Activated T-helper 1 cell treated with Interleukin-2 at 50 U/mL for 16 hours (primary cell): ENCODE measurements around the gene DNASE1L1.
A peak's percentile ranks its signal among the peaks of the same experiment; 100 is the strongest.

Source experiments
- DNase-seq: peaks from one replicate; pipeline ENCODE4 v3.0.0-alpha.2; 2020; ENCODE audit warnings: low read depth

DNASE1L1 gene

DNA sequence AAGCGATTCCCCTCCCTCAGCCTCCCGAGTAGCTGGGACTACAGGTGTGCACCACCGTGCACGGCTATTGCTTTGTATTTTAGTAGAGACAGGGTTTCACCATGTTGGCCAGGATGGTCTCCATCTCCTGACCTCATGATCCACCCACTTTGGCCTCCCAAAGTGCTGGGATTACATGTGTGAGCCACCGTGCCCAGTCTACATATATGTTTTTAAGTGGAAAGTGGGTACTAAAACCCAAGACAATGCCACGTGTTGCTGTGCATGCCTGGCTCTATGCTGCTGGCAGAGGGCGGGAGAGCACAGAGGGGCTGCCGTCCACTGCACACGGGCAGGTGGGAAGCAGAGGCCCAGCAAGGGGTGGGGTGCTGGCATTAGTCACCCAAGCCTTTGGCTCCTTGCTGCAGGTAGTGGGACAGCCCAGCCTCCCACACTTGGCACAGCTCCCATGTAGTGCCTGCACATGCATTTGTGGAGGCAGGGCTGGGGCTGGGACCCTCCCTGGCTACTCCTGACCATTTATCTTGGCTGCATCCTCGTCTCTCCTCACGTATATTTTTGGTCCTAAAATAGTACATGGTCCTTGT, 26.5 kb downstream of the DNASE1L1 start:
- DNase-seq = no peak

DNA sequence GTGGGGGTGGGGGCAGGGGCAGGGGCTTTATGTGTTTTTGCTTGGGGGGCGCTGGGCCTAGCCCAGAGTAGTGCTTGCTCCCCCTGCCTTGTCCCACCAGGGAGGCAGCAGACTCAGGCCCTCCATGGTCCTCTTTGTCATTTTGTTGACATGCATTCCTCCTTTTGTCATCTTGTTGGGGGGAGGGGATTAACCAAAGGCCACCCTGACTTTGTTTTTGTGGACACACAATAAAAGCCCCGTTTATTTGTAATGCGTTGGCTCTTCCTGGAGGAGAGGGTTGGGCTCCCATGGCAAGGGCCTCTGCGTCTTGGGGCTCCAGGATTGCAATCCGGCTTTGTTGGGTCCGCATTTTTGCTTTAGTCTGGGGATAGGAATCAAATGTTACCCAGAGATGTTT, 27.8 kb downstream of the DNASE1L1 start:
- no peak for DNase-seq

DNA sequence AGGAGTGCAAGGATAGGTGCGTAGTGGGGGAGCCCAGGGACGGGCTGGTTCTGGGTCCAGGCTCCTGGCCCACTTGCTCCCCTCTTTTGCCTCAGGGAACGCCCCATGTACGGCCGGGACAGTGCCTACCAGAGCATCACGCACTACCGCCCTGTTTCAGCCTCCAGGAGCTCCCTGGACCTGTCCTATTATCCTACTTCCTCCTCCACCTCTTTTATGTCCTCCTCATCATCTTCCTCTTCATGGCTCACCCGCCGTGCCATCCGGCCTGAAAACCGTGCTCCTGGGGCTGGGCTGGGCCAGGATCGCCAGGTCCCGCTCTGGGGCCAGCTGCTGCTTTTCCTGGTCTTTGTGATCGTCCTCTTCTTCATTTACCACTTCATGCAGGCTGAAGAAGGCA, 28.3 kb downstream of the DNASE1L1 start:
- no peak for DNase-seq

DNA sequence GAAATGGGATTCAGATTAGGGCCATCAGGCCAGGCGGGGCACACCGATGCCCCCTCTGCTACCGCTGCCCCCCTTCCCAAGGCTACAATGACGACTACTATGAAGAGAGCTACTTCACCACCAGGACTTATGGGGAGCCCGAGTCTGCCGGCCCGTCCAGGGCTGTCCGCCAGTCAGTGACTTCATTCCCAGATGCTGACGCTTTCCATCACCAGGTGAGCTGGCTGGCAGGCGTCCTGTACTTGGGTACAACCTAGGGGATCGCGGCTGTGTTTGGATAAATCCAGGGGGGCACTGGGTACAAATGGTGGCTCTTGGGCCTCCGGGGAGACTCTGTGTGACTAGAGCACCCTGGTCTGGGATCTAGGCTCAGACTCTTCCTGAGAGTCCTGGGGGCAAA, 28.9 kb downstream of the DNASE1L1 start:
- DNase-seq = no peak

DNA sequence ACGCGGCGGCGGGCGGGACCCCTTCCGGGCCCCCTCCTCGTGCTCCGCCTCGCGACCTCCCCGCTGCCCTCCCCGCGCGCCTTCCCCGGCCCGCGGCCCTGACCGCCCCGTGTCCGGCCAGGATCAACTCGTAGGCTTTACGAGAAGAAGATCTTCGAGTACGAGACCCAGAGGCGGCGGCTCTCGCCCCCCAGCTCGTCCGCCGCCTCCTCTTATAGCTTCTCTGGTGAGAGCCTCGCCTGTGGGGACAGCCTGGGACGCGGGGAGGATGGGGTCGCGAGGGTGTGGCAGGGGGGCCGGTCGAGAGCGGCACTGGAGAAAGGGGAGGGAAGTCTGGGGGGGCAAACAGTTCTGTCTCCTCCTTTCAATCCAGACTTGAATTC, 29.5 kb downstream of the DNASE1L1 start:
- DNase-seq = no peak

DNA sequence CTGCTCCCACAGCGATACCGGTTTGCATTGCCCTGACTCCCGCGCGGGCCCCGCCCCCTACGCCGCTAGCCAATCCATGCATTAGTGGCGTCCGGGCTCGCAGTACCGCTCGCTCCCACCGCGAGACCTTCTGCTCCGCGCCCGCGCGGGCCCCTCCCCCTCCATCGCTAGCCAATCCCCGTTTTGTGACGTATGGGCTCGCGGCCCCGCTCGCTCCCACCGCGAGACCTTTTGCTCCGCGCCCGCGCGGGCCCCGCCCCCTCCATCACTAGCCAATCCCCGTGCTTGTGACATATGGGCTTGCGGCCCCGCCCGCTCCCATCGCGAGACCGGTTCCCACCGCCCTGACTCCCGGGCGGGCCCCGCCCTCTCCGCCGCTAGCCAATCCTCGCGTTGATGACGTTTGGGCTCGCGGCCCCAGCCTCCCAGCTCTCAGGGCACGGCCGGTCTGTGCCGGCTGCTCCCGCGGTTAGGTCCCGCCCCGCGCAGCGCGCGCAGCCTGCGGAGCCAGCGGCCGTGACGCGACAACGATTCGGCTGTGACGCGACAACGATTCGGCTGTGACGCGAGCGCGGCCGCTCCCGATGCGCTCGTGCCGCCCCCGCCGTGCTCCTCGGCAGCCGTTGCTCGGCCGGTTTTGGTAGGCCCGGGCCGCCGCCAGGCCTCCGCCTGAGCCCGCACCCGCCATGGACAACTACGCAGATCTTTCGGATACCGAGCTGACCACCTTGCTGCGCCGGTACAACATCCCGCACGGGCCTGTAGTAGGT, 30.1 kb downstream of the DNASE1L1 start, which contains the start of gene EMD:
EMD (plus strand) TSS at position 497 of the 770 bp plus-strand sequence; CDS start at position 687, 190 bp downstream.
- peak; percentile 95 for DNase-seq

DNA sequence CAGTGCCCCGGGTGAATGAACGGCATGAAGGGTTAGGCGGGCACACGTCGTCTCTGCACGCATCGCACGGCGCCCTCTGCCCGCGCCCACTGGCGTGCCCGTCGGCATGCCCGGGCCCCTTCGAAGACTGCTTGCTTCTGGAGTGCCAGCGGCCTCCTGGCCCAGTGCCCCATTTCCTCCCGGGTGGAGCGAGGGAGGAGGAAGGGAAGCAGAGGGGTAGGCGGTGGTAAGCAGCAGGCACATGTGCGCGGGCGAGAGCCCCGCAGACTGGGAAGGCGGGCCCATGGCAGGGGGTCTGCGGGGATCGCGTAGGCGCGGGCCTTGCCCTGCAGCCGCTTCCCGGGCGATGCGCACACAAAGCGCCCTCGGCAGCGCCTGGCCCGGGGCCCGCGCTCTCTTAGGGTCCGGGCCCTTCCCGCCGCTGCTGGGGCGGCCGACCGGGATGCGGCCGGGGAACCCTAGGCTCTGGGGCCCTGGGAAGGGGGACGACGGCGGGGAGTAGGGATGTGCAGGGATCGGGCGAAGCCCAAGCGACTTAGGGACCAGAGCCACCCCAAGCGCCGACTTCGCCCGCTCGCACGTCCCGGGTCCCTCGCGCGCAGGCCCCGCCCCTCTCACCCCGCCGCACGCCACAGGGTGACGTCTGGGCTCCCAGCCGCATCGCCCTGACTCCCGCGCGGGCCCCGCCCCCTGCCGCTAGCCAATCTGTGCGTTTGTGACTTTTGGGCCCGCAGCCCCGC, 30.8 kb downstream of the DNASE1L1 start:
- peak; percentile 33 for DNase-seq

DNA sequence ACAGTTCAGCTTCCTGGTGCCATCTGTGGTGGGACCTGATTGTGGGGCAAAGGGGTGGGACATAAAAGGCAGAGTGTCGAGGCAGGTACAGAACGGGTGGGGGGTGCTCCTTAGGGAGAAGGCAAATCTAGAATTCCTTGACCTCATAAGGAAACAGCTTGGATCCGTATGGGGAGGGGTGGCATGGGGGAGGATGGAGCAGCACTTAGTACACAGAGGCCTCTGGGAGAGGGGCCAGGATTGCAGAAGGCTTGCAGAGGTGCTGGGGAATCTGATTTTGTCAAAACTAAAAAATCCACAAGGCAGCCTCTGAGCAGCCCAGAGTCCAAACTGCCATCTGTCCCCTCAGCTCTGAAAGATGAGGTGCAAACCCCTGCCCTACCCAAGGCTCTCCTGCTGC, 32.3 kb downstream of the DNASE1L1 start:
- DNase-seq = no peak

DNA sequence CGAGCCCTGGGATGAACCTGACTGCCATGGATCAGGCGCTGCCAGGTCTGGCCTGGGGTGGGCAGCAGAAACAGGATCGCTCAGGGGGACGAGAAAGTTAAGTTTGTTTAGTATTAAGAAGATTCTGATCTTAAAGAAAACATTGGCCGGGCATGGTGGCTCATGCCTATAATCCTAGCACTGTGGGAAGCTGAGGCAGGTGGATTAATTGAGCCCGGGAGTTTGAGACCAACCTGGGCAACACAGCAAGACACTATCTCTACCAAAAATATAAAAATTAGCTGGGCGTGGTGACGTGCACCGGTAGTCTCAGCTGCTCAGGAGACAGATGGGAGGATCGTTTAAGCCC, 33.9 kb downstream of the DNASE1L1 start:
- no peak for DNase-seq

DNA sequence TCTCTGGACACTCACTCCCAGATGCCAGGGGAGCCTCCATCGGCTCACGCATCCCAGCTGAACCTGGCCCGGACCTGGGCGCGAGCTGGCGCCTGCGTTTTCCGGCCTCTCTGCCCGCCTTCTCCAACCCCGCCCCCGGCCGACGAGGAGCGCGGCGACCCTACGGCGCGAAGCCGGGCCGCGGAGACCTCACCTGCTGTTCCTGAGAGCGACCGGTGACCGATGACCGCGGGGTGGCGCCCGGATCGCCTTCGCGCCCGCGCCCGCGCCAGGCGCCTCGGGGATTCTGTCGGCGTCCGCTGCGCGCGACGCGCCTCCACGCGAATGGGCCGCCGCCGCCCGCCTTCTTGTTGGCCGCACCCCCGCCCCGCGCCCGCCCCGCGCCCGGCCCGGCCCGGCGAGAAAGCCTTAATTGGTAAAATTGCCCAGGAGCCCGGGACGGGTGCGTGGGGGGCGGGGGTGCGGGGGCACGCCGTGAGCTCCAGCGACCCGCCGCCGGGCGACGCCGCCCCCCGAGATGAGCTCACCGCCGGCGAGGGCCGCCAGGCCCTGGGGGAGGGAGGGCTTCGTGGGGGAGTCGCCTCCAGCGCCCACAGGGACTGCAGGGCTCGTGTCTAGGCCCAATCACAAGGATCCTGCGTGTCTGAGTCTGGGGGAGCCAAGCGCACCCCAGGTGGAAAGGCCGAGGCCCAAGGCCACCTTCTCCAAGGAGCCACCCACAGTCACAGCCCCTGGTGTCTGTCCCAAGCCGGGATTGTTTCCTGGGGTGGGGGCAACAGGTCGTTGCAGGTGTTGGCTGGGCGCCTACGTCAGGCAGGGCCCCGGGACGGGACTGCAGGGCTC, 34.5 kb downstream of the DNASE1L1 start, which contains the start of gene FLNA:
FLNA (minus strand) TSS at position 322 of the 843 bp plus-strand sequence. CDS start 3,389 bp downstream, outside the sequence.
- no peak for DNase-seq

DNA sequence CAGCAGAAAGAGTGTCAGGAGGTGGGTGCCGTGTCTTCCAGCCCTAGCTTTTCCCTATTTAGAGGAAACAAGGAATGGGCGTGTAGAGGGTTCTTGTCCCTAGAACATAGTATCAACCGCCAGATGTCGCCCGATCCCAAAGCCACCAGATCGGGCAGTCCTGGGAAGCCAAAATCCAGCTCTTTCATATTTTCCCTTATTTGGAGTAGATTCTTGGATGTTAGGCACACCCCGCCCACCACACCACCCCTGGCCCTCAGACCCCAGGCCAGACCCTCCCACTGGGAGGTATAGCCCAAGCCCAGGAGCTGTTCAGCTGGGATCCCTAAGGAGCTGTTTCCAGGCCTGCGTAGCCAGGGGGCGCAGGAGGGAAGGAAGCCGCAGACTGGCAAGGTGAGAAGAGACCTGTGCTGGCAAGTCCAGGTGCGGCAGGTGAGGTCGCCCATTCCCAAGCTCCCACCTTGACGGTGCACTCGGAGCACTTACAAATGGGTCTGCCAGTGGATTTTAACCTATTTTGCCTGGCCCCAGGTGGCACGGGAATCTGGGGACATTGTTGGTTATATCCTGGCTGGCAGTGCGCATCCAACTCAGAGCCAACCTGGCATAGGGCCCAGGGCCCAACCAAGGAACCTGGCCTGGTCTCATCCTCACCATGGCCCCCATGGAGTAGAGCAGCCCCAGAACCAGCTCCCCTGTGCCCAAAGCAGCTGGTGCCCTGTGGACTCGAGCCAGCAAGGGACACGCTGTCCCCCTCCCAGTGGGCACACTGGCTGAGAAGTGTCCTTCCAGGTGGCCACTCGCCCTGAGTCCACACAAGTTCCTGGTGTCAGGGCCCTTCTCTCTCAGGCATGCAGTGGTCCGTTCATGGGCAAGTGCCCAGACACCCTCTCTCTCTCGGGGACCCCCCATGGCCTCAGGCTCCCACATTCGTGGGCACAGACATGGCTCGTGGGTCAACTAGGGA, 35.4 kb downstream of the DNASE1L1 start:
- no peak for DNase-seq

DNA sequence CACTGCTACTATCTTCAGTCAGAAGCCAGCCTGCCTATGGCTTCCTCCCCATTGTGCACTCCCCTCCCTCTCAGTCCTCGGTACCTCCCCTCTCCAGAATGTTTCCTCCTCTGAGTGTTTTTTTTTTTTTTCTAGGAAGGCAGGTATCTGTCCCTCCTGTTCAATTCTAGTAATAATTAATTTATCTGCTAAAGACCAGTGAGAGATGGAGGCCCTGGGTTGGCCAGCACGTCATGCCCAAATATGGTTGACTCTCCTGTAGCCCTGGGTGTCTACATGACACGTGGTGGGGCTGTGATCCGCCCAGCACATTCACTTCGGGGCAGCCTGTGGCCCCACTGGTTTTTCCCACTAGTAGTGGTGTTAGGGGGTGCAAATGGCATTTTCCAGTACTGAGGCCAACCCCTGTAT, 36.4 kb downstream of the DNASE1L1 start:
- no peak for DNase-seq

DNA sequence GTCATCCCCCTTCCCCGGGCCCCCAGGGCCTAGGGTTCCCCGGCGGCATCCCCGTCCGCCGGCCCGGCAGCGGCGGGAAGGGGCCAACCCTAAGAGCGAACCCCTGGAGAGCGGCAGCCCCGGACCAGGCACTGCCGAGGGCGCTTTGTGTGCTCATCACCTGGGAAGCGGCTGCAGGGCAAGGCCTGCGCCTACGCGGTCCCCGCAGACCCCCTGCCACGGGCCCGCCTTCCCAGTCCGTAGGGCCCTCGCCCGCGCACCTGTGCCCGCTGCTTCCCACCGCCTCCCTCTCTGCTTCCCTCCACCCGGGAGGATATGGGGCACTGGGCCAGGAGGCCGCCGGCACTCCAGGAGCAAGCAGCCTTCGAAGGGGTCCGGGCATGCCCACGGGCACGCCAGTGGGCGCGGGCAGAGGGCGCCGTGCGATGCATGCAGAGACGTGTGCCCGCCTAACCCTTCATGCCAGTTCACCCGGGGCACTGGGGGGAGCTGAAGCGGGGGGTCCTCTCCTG, 37.2 kb downstream of the DNASE1L1 start:
- no peak for DNase-seq

DNA sequence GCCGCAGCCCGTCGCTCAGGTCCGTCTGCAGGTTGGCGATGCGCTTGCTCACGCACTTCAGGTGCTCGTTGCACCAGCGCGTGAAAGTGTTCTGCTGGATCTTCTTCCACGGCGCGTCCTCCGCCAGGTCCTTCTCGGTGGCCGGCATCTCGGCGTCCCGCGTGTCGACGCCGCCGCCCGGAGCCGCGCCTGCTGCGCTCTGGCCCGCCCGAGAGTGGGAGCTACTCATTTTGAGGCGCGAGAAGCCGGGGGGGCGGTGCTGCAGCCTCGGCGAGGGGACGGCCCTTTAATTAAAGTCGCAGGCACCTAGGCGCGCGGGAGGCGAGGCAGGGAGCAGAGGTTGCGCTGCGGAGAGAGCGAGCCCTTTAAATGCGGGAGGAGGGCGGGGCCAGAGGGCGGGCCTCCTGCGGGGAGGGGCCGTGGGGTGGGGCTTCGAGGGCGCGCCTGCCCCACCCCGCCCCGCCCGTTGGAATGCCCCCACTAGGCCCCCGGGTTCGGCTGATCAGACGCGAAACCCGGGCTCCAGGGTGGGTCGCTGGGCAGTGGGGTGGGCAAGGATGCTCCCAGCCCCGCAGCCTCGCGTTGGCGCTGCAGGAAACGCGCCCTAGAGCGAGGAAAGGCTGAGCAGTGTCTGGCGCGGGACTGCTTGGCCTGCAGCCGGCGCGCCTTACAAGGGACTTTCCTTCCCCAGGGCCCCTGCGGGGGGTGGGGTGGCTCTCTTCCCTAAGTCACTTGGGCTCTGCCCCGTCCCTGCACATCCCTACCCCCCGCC, 37.9 kb downstream of the DNASE1L1 start:
- peak; percentile 85 for DNase-seq

DNA sequence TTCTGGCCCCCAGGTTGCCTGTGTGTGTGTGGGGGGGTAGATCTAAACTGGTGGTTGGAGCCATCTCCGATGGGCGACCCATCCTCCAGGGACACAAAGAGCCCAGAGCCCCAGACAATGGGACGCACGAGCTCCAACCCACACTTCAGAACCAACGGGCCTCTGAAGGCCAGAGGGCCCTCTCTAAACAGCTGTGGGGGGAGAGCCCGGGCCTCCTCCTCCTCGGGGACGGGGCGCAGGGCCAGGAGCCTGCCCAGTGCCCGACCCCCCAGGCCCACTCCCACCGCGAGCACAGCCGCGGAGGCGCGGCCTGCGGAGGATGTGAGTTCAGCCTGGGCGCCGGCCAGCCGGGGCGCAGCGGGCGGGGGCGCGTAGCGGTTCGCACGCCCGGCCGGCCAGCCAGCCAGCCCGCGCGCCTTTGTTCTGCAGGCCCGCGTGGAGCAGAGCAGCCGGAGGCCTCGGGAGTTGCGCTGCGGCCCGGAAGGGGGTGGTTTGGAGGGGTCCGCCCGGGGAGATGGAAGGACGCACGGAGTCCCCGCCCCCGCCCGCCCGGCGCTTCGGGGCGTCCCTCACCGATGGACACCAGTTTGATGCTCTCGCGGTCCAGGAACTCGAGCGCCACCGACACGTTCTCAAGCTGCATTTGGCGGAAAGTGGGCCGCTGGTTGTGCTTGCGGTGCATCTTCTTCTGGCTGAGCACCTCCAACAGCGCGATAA, 38.6 kb downstream of the DNASE1L1 start:
- DNase-seq = no peak

DNA sequence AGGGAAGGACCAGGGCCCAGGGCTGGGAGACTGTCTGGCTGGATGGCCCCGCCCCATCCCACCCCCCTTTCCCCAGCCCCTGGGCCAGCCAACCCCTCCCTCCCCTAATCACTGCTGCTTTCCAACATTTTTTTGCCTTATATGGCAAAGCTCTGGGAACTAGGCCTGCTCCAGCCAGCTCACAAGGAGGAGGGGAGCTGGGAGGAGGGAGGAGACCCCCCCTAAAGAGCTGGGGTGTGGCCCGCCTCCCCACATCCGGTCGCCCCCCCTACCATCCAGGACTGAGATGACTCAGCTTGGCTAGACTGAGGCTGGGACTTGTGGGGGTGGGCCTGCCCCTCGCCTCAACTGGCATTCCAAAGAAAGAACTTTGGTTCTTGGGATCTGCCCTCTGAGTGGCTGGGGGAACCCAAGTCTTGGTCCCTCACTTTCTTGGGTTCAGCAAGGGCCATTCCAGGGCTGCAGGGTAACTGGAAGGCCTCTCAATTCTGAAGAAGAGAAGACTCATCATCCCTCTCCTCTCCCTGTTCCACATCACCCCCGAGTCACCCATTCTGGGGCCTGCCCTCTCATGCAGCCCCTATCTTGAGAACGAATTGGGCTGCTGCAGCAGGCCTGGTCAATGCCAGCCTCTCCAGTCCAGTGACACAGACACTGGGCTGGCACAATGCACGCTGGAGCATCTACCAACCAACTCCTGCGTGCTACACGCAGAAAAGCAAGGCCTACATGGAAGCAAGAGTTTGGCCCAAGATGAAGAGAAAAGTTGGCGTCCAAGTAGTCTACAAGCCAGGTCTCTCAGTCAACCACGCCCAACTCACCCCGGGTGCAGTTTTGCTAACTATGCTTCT, 39.4 kb downstream of the DNASE1L1 start:
- DNase-seq = peak; percentile 64

DNA sequence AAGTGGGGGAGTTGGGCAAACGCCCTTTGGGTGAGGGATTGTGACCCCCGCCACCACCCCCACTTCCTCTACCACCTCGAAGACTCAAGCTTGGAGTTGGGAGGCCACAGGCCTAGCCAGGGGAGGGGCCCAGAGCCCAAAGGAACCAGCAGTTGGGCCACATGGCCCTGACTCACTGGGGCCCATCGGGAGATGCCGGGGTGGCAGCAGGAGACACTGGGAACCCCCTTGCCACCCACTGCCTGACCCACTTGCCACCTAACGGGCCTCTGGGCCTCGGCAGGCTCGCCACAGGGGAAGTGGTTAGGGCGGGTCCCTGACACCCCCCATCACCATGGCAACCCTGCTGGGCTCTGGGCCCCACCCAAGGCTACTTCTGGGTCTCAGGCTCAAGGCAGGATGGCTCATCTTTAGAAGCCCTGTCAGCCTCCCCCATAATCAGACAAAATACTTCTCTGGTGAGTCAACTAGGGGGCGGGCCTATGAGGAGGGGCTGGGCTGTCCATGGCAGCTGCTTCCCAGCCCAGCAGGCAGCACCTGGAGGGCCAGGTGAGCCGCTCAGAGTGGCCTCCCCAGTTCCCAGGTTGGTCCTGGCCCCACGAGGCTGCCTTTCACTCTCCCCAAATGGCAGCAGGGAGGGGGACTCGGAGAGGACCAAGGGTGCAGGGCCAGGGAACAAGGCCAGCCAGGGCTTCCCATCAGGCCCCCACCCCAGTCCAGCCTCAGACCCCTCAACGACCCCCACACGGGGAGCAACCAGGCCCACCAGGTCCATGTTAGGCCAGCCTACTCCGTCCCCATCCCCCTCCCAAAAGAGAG, 40.2 kb downstream of the DNASE1L1 start:
- DNase-seq = peak; percentile 87
